Liver (tissue), 9 donors: Measurements from ENCODE around the gene ATP1B2. TPM values are rescaled to one million over a fixed set of nuclear protein-coding genes. Genes with fewer than 3 reads are reported as not detected.

Experiments
- DNase-seq: peaks from one replicate; pipeline ENCODE4 v3.0.0-alpha.2; 2017; ENCODE audit warnings: low spot score
- H3K27ac ChIP-seq, 2 donors: one replicate each; pipeline ENCODE4 v1.7.0; 2013; ENCODE audit warnings: inconsistent platforms in 2 of 2, low read length in 2 of 2, control low read depth in 1 of 2, low read depth in 1 of 2, mild to moderate bottlenecking in 1 of 2
- H3K27me3 ChIP-seq, 4 donors: one replicate each; pipeline versions ENCODE4 v1.6.1 to v1.7.0; 2013; ENCODE audit warnings: low read length in 3 of 4, inconsistent platforms in 1 of 4, mild to moderate bottlenecking in 1 of 4, moderate library complexity in 1 of 4; ENCODE audit not compliant: control insufficient read depth in 4 of 4, insufficient read depth in 4 of 4
- H3K36me3 ChIP-seq, 4 donors: one replicate each; pipeline versions ENCODE4 v1.6.1 to v1.7.0; 2013; ENCODE audit warnings: low read length in 3 of 4, mild to moderate bottlenecking in 3 of 4, low read depth in 1 of 4, moderate library complexity in 1 of 4; ENCODE audit not compliant: control insufficient read depth in 4 of 4, insufficient read depth in 3 of 4
- H3K4me1 ChIP-seq, 4 donors: one replicate each; pipeline versions ENCODE4 v1.6.1 to v1.7.0; 2013; ENCODE audit warnings: low read length in 3 of 4, mild to moderate bottlenecking in 3 of 4, moderate library complexity in 1 of 4; ENCODE audit not compliant: control insufficient read depth in 4 of 4, insufficient read depth in 4 of 4
- H3K4me3 ChIP-seq, 3 donors: one replicate each; pipeline versions ENCODE4 v1.6.1 to v1.7.0; 2013; ENCODE audit warnings: low read length in 3 of 3, control low read depth in 1 of 3, low read depth in 1 of 3, mild to moderate bottlenecking in 1 of 3
- H3K9ac ChIP-seq, 2 donors: one replicate each; pipeline ENCODE4 v1.7.0; 2013; ENCODE audit warnings: low read length in 2 of 2, mild to moderate bottlenecking in 2 of 2, moderate library complexity in 2 of 2, control low read depth in 1 of 2, low read depth in 1 of 2
- H3K9me3 ChIP-seq, 4 donors: one replicate each; pipeline versions ENCODE4 v1.6.1 to v1.7.0; 2013; ENCODE audit warnings: low read length in 3 of 4; ENCODE audit not compliant: control insufficient read depth in 4 of 4
- CTCF ChIP-seq: fragments of 150-350 bp; IDR thresholded peaks from 2 replicates; pipeline ENCODE4 v1.5.1; 2017; ENCODE audit warnings: improper control_type of control experiment, low read depth, low read length; ENCODE audit not compliant: missing input control
- EGR1 ChIP-seq, 2 donors: IDR thresholded peaks; 2 replicates each; pipeline ENCODE4 v1.6.1; 2016 to 2018; ENCODE audit warnings: antibody characterized with exemption in 2 of 2, low read depth in 2 of 2
- FOXA1 ChIP-seq: IDR thresholded peaks from 2 replicates; pipeline ENCODE4 v1.6.1; 2016; ENCODE audit warnings: antibody characterized with exemption
- FOXA2 ChIP-seq: IDR thresholded peaks from 2 replicates; pipeline ENCODE4 v1.6.1; 2016; ENCODE audit warnings: antibody characterized with exemption
- GABPA ChIP-seq, 2 donors: IDR thresholded peaks in 1 of 2; conservative IDR thresholded peaks in 1 of 2; 2 replicates each; pipeline ENCODE4 v1.6.1; 2016; ENCODE audit warnings: antibody characterized with exemption in 2 of 2, mild to moderate bottlenecking in 1 of 2, moderate library complexity in 1 of 2
- HNF4A ChIP-seq, 2 donors: conservative IDR thresholded peaks; 2 replicates each; pipeline ENCODE4 v1.6.1; 2016; ENCODE audit warnings: antibody characterized with exemption in 2 of 2, mild to moderate bottlenecking in 2 of 2
- HNF4G ChIP-seq: IDR thresholded peaks from 2 replicates; pipeline ENCODE4 v1.6.1; 2016; ENCODE audit warnings: antibody characterized with exemption
- JUND ChIP-seq, 2 donors: IDR thresholded peaks; 2 replicates each; pipeline ENCODE4 v1.6.1; 2016; ENCODE audit warnings: antibody characterized with exemption in 2 of 2
- NR2F2 ChIP-seq: IDR thresholded peaks from 2 replicates; pipeline ENCODE4 v1.6.1; 2016; ENCODE audit warnings: antibody characterized with exemption
- RAD21 ChIP-seq, 2 donors: IDR thresholded peaks; 2 replicates each; pipeline ENCODE4 v1.6.1; 2016; ENCODE audit warnings: antibody characterized with exemption in 2 of 2, mild to moderate bottlenecking in 2 of 2
- RXRA ChIP-seq, 2 donors: IDR thresholded peaks; 2 replicates each; pipeline ENCODE4 v1.6.1; 2017 to 2018; ENCODE audit warnings: antibody characterized with exemption in 2 of 2, mild to moderate bottlenecking in 1 of 2
- SP1 ChIP-seq: IDR thresholded peaks from 2 replicates; pipeline ENCODE4 v1.6.1; 2018; ENCODE audit warnings: antibody characterized with exemption, mild to moderate bottlenecking
- TAF1 ChIP-seq: conservative IDR thresholded peaks from 2 replicates; pipeline ENCODE4 v1.6.1; 2016; ENCODE audit warnings: antibody characterized with exemption, mild to moderate bottlenecking
- YY1 ChIP-seq: IDR thresholded peaks from 2 replicates; pipeline ENCODE4 v1.6.1; 2016; ENCODE audit warnings: antibody characterized with exemption, mild to moderate bottlenecking
- ZBTB33 ChIP-seq: IDR thresholded peaks from 2 replicates; pipeline ENCODE4 v1.6.1; 2016; ENCODE audit warnings: antibody characterized with exemption
- WGBS: extraction: QIAGEN DNeasy Blood & Tissue Kit; methylation state at CpG from one replicate; pipeline ENCODE4 v1.1.7; 2013; 5-methylcytosine and 5-hydroxymethylcytosine counted together
- polyA plus RNA-seq, 2 donors: library from polyadenylated mRNA; stranded (reverse) in 1 of 2; unstranded in 1 of 2; fragments of 200-250 nt in 1 of 2; fragments of >200 nt in 1 of 2; fragmentation: Nextera tagmentation in 1 of 2; extraction: Ambion mirVana in 1 of 2; gene quantifications; one replicate each; pipeline versions ENCODE4 v1.2.1 to v1.2.3, GENCODE V29; 2013 to 2015
- total RNA-seq, 2 donors: library from RNA; depleted of rRNA; stranded (reverse); fragments of >200 nt; gene quantifications; one replicate each; pipeline ENCODE4 v1.2.3, GENCODE V29; 2014
- TF ChIP-seq, protein P1 (sequence below): IDR thresholded peaks from 2 replicates; pipeline ENCODE4 v1.6.1; 2016; ENCODE audit warnings: antibody characterized with exemption, mild to moderate bottlenecking
- TF ChIP-seq, protein P2 (sequence below): IDR thresholded peaks from 2 replicates; pipeline ENCODE4 v1.6.1; 2016; ENCODE audit warnings: antibody characterized with exemption
- TF ChIP-seq, protein P3 (sequence below): IDR thresholded peaks from 2 replicates; pipeline ENCODE4 v1.6.1; 2016; ENCODE audit warnings: antibody characterized with exemption
- donor health status: healthy.
- donor health status: healthy.
- donor health status: healthy.
- donor health status: healthy.
- donor health status: healthy.

Gene ATP1B2
- total and polyA plus RNA-seq, 4 donors, result 0.33 to 8.3 (median 2.0) TPM

DNA sequence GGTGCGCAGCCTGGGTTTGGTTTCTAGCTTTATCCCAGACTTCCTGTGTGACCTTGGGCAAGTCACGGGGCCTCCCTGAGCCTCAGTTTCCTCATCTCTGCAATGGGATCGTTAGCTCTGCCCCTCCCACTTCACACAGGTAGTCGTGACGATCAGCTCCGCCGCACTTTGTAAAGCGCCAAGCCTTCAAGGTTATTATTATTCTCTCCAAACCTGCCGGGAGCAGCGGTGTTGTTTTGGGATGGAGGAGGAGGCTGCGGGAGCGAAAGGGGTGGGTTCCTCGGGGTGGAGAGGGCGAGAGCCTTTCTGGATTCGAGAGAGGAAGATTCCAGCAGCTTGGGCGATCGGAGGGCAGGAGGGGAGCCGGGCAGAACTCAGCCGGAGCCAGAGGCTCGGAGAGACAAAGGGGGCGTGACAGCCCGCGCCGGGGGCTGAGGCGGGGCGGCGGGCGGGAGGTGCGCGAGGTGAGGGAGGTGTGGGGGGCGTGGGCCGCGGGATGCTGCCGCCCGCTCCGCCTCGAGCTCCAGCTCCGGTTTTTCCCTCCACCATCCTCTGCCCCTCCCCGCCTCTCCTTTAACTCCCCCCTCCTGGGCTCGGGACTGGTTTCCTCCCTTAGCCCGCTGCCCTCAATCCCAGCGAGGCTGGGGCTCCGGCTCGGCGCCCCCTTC is 54.0 kb downstream of the ATP1B2 start, which contains the start of gene EFNB3:
TSS of gene EFNB3 (plus strand) at position 602 of the 668 bp plus-strand sequence. CDS start 397 bp downstream, outside the sequence.
- WGBS, result 3% methylated on average over 45 of the region's 45 CpGs
- Histone ChIP-seq H3K4me1 (peaks cover 1 to 6% (median 2%) of the 10 kb centered on the region in 4 donors), H3K4me3 (peak within 1 kb of the TSS in 1 of 3 donors; percentile 33), H3K36me3 (peaks cover 0 to 16% (median 7%) of the 10 kb centered on the region in 4 donors), H3K27ac (no peak within 1 kb of the TSS), H3K27me3 (peaks cover 0 to 14% (median 7%) of the 10 kb centered on the region in 4 donors), H3K9ac (no peak within 1 kb of the TSS), H3K9me3 (no peaks in the 10 kb centered on the region)
- no peak for DNase-seq
- no peak for TF ChIP-seq CTCF
- TF ChIP-seq TAF1, result no peak
- TF ChIP-seq, protein P1, sequence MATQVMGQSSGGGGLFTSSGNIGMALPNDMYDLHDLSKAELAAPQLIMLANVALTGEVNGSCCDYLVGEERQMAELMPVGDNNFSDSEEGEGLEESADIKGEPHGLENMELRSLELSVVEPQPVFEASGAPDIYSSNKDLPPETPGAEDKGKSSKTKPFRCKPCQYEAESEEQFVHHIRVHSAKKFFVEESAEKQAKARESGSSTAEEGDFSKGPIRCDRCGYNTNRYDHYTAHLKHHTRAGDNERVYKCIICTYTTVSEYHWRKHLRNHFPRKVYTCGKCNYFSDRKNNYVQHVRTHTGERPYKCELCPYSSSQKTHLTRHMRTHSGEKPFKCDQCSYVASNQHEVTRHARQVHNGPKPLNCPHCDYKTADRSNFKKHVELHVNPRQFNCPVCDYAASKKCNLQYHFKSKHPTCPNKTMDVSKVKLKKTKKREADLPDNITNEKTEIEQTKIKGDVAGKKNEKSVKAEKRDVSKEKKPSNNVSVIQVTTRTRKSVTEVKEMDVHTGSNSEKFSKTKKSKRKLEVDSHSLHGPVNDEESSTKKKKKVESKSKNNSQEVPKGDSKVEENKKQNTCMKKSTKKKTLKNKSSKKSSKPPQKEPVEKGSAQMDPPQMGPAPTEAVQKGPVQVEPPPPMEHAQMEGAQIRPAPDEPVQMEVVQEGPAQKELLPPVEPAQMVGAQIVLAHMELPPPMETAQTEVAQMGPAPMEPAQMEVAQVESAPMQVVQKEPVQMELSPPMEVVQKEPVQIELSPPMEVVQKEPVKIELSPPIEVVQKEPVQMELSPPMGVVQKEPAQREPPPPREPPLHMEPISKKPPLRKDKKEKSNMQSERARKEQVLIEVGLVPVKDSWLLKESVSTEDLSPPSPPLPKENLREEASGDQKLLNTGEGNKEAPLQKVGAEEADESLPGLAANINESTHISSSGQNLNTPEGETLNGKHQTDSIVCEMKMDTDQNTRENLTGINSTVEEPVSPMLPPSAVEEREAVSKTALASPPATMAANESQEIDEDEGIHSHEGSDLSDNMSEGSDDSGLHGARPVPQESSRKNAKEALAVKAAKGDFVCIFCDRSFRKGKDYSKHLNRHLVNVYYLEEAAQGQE, result no peak
- no peak for TF ChIP-seq HNF4G
- no peak for TF ChIP-seq YY1
- no peak for TF ChIP-seq FOXA2
- TF ChIP-seq RAD21 (IDR thresholded peaks at IDR 0.05), result no peak
- no peak for TF ChIP-seq FOXA1
- no peak for TF ChIP-seq NR2F2
- TF ChIP-seq SP1, result no peak
- TF ChIP-seq, protein P2, sequence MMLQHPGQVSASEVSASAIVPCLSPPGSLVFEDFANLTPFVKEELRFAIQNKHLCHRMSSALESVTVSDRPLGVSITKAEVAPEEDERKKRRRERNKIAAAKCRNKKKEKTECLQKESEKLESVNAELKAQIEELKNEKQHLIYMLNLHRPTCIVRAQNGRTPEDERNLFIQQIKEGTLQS, result no peak
- no peak for TF ChIP-seq ZBTB33
- no peak for TF ChIP-seq HNF4A (conservative IDR thresholded peaks at IDR 0.05)
- TF ChIP-seq GABPA (IDR thresholded peaks at IDR 0.05 in 1 of 2, conservative IDR thresholded peaks at IDR 0.05 in 1 of 2), result no peak
- TF ChIP-seq EGR1 (IDR thresholded peaks at IDR 0.05; ENCODE audit: low read depth in 2 of 2), result no peak
- TF ChIP-seq JUND (IDR thresholded peaks at IDR 0.05), result no peak
- no peak for TF ChIP-seq RXRA (IDR thresholded peaks at IDR 0.05)
- TF ChIP-seq, protein P3, sequence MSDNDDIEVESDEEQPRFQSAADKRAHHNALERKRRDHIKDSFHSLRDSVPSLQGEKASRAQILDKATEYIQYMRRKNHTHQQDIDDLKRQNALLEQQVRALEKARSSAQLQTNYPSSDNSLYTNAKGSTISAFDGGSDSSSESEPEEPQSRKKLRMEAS, result no peak
